GM19455 (cell line): ENCODE measurements around the gene PLCB3.

ENCODE experiments used
- ATAC-seq: cut with Tn5 transposase; IDR thresholded peaks from one replicate; pipeline ENCODE4 v1.9.1; 2021; ENCODE audit not compliant: unreplicated experiment

Gene PLCB3

DNA sequence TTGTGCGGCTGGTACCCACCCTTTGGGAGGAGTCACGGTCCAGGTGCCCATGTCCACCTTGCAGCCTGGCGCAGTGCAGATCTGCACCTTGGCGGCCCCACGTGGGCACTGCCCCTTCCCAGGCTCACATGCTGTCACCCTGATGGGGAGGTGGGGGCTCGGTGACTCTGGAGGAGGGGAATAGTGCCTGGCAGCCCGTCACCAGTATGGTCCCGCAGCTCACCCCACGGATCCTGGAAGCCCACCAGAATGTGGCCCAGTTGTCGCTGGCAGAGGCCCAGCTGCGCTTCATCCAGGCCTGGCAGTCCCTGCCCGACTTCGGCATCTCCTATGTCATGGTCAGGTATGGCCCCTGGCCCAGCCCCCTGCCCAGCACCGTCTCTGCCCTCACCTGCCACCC lies 30.5 kb upstream of the PLCB3 start:
- ATAC-seq, result no peak

DNA sequence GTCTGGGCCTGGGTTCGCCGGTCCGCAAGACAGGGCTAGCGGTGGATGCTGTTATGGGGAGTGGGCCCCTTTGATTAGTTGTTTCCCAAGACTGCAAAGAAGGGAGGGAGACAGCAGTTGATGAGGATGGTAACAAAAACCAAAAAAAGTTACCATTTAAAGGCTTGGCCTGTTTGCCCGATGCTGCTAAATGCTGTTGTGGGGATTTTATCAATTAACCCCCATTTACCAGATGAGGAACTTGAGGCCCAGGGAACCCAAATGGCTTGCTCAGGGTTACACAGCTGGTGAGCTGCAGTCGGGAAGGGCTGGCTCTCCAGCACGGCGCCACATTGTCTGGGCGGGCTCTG lies 28.7 kb upstream of the PLCB3 start:
- ATAC-seq, result no peak

DNA sequence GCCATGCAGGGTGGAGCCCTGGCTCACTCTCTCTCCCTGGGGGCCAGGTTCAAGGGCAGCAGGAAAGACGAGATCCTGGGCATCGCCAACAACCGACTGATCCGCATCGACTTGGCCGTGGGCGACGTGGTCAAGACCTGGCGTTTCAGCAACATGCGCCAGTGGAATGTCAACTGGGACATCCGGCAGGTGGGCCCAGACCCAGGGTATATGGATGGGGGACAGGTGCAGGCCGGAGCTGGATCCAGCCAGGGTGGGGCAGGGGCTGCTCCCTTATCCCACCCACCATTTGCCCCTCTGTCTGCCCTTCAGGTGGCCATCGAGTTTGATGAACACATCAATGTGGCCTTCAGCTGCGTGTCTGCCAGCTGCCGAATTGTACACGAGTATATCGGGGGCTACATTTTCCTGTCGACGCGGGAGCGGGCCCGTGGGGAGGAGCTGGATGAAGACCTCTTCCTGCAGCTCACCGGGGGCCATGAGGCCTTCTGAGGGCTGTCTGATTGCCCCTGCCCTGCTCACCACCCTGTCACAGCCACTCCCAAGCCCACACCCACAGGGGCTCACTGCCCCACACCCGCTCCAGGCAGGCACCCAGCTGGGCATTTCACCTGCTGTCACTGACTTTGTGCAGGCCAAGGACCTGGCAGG lies 28.2 kb upstream of the PLCB3 start:
- no peak for ATAC-seq

DNA sequence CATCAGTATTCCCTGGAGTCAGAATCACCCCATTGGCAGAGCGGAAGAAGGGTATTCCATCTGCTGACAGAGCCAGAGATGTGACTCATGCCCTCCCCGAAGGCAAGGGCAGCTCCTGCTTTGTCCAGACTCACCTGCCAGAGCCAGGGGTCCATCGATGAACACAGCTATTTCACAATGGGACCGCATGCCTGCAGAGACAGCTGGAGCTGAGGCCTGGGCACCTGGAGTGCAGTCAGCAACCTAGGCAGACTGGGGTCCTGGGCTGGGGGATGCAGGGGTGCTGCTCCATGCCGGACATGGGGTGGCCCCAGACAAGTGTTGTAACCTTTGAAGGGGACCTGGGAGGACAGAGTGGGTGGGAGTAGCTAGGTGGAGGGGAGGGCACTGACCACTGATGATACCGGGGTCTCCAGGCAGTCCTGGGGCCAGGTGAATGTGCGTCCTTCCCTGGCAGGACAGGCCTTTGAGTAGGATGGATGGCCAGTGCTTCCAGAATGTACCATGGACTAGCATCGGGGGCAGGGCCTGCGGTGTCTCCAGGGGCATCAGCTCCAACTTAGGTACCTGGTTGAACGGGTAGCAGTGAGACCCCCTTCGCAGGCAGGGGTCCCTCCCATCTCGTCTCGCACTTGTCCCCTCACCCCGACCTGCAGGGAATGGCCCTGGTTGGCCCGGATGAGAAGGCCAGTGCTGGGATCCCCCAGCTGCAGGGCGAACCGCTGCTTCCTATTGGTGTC lies 27.0 kb upstream of the PLCB3 start:
- no peak for ATAC-seq

DNA sequence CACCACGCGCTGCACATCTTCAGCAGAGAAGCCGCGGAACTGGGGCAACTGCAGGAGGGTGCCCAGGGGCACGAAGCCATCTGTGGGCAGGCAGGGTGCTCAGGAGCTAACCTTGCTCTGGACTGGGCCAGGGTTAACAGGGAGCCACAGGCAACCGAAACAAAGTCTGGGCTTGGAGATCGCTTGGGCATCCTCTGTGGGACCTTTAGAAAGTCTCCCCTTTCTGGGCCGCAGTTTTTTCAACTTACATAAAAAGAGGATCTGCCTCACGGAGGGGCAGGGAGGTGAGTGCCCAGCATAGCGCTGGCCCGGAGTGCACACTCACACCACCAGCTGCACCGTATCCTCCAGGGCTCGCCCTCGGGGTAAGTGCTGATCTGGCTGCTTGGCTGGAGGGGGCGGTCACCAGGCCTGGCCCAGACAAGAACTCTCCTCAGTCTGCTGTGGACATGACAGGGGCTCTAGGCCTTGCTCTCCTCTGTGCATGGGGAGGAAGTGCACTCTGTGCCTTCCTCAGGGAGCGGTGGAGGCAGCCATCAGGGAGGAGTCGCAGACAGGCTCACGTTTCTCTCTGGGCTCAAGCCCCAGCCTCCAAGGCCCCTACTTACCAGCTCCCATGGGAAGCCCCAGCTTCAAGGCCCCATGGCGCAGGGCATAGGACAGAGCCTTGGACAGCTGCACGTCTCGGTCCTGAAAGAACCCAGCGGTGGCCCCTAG lies 26.3 kb upstream of the PLCB3 start:
- no peak for ATAC-seq

DNA sequence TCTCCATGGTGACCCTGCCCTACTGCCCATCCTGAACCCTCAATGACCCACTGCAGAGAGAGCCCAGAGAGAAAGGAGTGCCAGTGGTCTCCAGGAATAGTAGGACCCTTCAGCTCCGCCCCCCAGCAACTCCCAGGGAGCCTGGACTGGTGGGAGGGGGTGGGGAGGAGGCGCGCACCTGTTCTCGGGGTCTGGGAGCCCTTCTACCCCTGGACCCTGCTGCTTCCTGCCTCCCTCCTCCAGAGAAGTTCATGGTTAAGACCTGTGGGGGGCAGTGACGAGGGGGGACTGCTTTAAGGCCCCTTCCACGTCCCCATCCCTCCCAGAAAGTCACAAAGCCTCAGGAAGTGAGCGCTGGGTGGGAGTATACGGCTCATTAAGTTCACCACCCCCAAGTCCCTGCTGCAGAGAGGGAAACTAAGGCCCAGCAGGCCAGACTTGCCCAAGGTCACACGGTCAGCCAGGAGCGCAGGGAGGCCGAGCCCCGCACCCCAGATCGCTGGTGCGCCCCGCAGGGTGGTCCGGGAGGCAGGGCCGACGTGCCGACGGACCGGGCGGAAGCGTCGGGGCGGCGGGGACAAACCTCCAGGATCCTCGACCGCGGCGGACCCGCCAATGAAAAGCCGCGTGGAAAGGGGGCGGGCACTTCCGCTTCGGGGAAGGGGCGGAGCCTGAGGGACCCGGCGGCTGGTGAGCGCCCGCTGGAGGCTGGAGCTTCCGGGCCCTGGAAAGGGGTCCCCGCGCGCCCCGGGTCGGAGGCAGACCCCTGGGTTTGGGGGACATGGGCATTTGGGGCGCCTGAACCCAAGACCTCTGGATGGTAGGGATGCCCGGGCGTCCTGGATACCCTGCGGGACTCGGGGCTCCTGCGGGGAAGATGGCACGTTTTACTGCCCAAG lies 25.5 kb upstream of the PLCB3 start, which contains the start of the genes NUDT22 and TRPT1:
TSS of gene NUDT22 (plus strand) at position 667 of the 899 bp plus-strand sequence. CDS start 379 bp downstream, outside the sequence.
TSS of gene TRPT1 (minus strand) at position 579 of the 899 bp plus-strand sequence. CDS start at position 253, 326 bp downstream.
- ATAC-seq, result no peak

DNA sequence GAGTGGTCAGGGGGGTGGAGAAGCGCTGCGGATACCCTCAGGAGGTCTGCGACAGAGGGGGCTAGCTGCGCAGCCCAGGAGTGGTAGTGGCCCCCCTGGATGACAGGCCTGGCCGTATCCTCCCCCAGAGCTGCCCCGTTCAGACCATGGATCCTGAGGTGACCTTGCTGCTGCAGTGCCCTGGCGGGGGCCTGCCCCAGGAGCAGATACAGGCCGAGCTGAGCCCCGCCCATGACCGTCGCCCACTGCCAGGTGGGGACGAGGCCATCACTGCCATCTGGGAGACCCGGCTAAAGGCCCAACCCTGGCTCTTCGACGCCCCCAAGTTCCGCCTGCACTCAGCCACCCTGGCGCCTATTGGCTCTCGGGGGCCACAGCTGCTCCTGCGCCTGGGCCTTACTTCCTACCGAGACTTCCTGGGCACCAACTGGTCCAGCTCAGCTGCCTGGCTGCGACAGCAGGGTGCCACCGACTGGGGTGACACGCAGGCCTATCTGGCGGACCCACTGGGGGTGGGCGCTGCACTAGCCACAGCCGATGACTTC lies 24.8 kb upstream of the PLCB3 start:
- no peak for ATAC-seq

DNA sequence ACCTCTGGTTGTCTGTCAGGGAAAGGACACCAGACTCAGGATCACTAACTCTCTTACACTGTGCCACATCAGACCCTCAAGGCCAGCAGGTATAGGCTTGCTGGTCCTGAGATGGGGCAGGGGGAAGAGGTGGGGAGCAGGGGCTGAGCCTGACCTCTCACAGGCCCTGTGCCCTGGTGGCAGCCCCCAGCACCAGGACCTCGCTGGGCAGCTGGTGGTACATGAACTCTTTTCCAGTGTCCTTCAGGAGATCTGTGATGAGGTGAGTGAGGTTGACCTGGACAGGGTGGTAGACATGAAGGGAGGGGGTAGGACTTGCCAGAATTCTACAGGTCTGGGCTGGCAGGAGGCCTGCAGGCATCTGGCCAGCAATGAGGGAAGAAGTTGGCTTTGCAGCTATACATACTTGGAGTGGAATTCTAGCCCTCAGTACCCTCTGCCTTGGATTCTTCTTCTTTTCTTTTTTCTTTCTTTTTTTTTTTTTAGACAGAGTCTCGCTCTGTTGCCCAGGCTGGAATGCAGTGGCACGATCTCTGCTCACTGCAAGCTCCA lies 23.8 kb upstream of the PLCB3 start:
- no peak for ATAC-seq

DNA sequence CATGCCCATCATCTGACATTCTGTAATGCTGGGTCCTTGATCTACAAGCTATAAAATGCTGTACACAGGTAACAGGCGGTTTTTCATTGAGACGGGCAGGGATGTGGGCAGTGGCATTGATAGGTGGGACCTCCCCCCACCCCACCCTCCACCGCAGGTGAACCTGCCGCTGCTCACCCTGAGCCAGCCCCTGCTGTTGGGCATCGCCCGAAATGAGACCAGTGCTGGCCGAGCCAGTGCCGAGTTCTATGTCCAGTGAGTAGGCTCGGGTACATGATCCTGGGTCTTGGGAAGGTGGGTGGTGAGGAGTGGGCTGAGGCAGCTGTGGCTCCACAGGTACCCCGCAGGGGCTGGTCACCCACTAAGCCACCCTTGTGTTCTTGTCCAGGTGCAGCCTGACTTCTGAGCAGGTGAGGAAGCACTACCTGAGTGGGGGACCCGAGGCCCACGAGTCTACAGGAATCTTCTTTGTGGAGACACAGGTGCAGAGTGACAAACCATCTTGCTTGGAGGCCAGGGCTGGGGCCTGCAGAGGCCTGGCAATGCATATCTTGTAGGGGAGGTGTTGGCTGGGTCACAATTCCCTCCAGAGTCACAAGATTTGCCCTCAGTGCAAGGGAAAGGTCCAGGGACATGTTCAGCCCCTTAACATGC lies 22.1 kb upstream of the PLCB3 start:
- ATAC-seq, result no peak

DNA sequence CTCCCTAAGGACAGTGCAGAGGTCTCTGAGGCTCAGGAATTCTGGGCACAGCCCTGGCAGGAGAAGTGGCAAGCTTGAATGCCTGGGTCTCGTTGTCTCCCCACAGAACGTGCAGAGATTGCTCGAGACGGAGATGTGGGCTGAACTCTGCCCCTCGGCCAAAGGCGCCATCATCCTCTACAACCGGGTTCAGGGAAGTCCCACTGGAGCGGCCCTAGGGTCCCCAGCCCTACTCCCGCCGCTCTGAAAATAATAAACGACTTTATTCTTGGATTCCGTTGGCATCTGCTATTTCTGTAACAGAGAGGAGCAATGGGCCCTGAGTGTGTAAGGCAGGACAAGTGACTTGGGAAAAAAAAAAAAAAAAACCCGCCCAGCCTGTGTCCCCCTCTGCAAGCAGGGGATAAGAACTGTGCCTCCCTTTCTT lies 21.6 kb upstream of the PLCB3 start:
- ATAC-seq, result no peak

DNA sequence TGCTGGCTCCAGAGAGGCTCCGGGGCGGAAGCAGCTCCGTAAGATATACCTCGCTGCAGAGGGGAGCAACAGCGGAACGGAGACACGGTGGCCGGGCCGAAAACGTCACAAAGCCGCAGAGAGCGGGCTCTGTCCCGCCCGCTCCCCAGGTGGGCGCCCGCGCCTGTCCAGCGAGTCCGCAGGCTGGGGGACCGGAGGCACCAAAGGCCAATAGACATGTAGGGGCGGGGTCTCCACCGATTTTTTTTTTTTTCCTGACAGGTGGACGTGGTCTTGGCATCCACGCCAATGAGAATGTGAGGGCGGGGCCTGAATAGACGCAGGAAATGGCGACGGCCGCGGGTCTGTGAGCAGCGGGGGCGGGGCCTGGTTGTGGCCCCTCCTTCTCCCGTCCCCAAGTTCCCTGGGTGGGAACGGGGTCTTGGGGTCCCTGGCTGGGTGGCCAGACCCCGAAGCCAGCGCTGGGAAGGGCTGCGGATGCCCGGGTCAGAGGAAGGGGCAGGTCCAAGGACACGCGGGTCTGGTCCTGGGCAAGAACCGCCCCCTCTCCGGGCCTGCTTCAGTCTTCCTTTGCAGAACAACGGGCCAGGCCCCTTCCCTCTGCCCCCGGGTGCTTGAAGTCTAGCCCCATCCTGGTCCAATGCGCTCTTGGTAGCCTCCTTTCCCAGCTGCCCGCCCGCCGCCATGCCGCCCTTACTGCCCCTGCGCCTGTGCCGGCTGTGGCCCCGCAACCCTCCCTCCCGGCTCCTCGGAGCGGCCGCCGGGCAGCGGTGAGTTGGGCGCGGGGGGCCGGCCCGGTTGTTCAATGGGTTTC lies 21.0 kb upstream of the PLCB3 start, which contains the start of gene DNAJC4:
TSS of gene DNAJC4 (plus strand) at position 378 of the 814 bp plus-strand sequence. CDS start at position 685, 307 bp downstream.
- ATAC-seq, result peak; percentile 45

DNA sequence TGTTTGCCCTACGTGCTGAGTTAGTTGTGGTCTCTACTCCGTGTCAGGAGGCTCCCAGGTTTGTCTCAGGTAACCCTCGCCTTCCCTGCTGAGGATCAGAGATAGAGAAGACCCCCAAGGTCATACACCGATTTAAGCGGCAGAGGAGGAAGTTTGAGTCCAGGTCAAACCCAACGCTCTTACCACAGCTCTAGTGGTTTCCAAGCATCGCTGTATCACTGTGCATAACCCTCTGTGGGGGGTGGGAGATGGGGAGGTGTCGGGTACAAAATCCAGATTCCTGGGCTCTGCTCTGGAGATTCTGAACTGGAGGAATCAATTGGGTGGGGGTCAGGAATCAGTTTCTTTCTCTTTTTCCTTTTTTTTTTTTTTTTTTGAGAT lies 20.4 kb upstream of the PLCB3 start:
- no peak for ATAC-seq

DNA sequence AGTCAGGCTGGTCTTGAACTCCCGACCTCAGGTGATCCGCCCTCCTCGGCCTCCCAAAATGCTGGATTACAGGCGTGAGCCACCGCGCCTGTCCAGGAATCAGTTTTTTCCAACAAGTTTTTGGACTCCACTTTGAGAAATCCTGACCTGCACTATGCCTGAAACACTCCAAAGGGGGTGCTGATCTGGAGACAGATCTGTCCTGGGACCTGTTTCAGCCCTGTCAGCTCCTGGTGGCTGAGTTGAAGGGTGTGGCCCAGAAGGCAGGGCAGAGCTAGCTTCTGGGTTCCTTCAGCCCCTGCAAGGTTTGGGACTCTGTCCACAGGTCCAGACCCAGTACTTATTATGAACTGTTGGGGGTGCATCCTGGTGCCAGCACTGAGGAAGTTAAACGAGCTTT lies 19.8 kb upstream of the PLCB3 start:
- no peak for ATAC-seq

DNA sequence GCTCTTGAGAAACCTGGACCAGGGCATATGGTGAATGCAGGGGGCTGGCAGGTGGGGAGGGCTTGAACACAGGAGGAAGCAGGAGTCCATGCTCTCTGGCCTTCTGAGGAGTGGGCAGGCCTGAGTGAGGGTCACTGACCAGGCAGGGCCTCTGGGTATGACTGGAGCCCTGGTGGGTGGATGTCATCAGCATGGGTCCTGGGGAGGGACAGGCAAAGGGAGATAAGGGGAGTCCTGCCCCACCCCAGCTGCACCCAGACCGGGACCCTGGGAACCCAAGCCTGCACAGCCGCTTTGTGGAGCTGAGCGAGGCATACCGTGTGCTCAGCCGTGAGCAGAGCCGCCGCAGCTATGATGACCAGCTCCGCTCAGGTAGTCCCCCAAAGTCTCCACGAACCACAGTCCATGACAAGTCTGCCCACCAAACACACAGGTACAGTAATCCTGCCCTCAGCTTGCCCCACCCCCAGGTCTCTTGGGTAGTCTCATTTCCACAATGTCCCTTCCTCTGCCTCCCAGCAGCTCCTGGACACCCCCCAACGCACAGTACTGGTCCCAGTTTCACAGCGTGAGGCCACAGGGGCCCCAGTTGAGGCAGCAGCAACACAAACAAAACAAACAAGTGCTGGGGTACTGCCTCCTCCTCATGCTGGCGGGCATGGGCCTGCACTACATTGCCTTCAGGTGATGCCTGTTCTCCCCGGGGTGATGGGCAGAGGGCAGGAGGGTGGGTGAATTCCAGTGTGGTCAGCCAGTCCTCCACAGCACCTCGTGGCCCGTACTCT lies 19.0 kb upstream of the PLCB3 start:
- no peak for ATAC-seq

DNA sequence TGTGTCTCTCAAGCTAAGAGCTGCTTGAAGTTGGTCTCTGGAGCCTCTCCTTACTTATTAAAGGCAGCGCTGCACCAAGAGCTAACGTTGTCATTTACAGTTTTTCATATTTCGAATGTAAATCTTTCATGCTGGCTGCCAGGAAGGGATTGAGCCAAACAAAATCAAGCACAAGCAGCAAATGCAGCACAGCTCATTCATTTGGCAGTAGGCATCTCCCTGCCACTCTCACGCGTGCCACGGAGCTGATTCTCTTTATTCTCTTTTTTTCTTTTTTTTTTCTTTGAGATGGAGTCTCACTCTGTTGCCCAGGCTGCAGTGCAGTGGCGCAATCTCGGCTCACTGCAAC lies 18.4 kb upstream of the PLCB3 start:
- no peak for ATAC-seq

DNA sequence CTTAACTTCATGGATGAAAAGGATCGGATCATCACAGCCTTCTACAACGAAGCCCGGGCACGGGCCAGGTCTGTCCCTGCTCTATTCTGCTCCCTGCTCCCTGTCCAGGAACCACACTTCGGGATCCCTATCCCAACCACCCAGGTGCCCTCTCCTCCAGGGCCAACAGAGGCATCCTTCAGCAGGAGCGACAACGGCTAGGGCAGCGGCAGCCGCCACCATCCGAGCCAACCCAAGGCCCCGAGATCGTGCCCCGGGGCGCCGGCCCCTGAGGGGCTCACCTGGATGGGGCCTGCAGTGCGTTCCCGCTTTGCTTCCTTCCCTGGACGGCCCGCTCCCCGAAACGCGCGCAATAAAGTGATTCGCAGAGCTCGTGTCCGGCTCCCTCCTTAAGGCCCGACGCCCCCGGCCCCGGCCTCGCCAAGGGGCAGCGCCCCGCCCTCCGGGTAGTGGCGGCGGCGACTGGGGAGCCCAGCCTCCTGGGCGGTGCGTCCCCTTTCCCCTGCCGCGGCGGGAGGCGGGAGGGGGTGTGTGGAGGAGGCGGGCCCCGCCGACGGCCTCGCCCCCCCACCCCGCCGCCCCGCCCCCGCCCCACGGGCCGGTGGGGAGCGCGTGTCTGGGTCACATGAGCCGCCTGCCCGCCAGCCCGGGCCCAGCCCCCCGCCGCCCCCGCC lies 17.3 kb upstream of the PLCB3 start, which contains the start of gene VEGFB:
TSS of gene VEGFB (plus strand) at position 672 of the 674 bp plus-strand sequence. CDS start 250 bp downstream, outside the sequence.
- ATAC-seq, result no peak

DNA sequence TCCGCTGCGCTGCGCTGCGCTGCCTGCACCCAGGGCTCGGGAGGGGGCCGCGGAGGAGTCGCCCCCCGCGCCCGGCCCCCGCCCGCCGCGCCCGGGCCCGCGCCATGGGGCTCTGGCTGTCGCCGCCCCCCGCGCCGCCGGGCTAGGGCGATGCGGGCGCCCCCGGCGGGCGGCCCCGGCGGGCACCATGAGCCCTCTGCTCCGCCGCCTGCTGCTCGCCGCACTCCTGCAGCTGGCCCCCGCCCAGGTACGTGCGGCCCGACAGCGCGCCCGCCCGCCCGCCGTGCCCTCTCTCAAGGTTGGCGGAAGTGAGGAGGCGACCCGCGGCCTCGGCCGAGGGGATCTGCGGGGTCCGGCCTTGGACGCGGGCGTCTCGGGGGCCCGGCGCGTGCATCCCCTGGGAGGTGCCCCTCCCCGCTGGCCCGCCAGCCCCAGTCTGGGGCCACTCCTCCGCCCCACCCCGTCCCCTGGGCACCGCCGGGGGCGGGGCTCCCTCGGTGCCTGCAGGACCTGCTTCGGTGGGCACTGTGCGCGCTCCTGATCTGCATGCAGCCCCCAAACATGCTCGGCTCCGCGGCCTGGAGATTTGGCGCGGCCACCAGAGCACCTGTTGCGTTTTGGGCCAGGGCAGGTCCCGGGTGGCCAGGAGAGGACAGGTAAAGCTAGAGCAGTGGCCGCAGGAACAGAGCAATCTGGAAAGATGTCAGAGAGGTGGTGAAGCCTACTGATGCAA lies 16.5 kb upstream of the PLCB3 start:
- no peak for ATAC-seq
